IMR-90 (cell line): Measurements from ENCODE around the gene KIF16B. TPM values are rescaled to one million over a fixed set of nuclear protein-coding genes. Genes with fewer than 3 reads are reported as not detected.

Experiments used
- ATAC-seq: fragments of 200-7000 bp; cut with Tn5 transposase; 2 replicates; pipeline ENCODE4 v1.9.1; 2020; ENCODE audit warnings: low read depth, mild to moderate bottlenecking, moderate library complexity
- BruUV-seq: library from RNA; stranded (reverse); fragments of 400-500 nt; replicated peaks from 2 replicates; lab custom pipeline; 2021; lab: Mats Ljungman, UMichigan
- CTCF ChIA-PET: fragments of 300-600 bp; formaldehyde crosslinking; extraction: SDS; loops from one replicate; lab custom pipeline; 2021; ENCODE audit warnings: antibody characterized with exemption; lab: Yijun Ruan, JAX
- POLR2A ChIA-PET: fragments of 300-600 bp; sonication (Branson Sonifier 250); formaldehyde crosslinking; loops from one replicate; lab custom pipeline; 2022; ENCODE audit warnings: antibody characterized with exemption; ENCODE audit not compliant: unreplicated experiment; lab: Charles Lee
- DNase-seq: peaks from one replicate; pipeline ENCODE4 v3.0.0; 2013
- H2AFZ ChIP-seq: replicated peaks from 2 replicates; pipeline ENCODE3; 2013; ENCODE audit warnings: low read length, mild to moderate bottlenecking; ENCODE audit not compliant: poor library complexity
- H2AK5ac ChIP-seq: 2 replicates; pipeline ENCODE4 v1.6.1; 2013; ENCODE audit warnings: low read depth, low read length, inconsistent platforms
- H2AK9ac ChIP-seq: replicated peaks from 2 replicates; pipeline ENCODE3; 2013; ENCODE audit warnings: mild to moderate bottlenecking, low read depth, low read length, moderate library complexity; ENCODE audit not compliant: poor library complexity
- H2BK120ac ChIP-seq: 2 replicates; pipeline ENCODE4 v1.6.1; 2013; ENCODE audit warnings: low read depth, low read length, inconsistent platforms
- H2BK15ac ChIP-seq: 3 replicates; pipeline ENCODE4 v1.6.1; 2013; ENCODE audit warnings: low read depth, low read length, inconsistent platforms
- H2BK20ac ChIP-seq: 2 replicates; pipeline ENCODE4 v1.6.1; 2013; ENCODE audit warnings: low read depth, mild to moderate bottlenecking, inconsistent platforms, low read length, moderate library complexity
- H2BK5ac ChIP-seq: 2 replicates; pipeline ENCODE4 v1.6.1; 2013; ENCODE audit warnings: mild to moderate bottlenecking, low read depth, low read length, inconsistent platforms; ENCODE audit not compliant: poor library complexity, severe bottlenecking
- H3K14ac ChIP-seq: replicated peaks from 2 replicates; pipeline ENCODE4 v1.6.1; 2013; ENCODE audit warnings: low read depth, low read length, inconsistent platforms
- H3K18ac ChIP-seq: 2 replicates; pipeline ENCODE4 v1.6.1; 2013; ENCODE audit warnings: low read depth, low read length, control low read depth
- H3K23ac ChIP-seq: 2 replicates; pipeline ENCODE4 v1.6.1; 2013; ENCODE audit warnings: low read depth, low read length, inconsistent platforms
- H3K27ac ChIP-seq: 2 replicates; pipeline ENCODE4 v1.5.1; 2013; ENCODE audit warnings: mild to moderate bottlenecking, control low read depth, low read length; ENCODE audit not compliant: insufficient read depth
- H3K27me3 ChIP-seq: 2 replicates; pipeline ENCODE4 v1.6.1; 2013; ENCODE audit warnings: low read length; ENCODE audit not compliant: control insufficient read depth, insufficient read depth
- H3K36me3 ChIP-seq: 2 replicates; pipeline ENCODE4 v1.6.1; 2013; ENCODE audit warnings: low read length, mixed read lengths; ENCODE audit not compliant: control insufficient read depth, insufficient read depth
- H3K4ac ChIP-seq: 2 replicates; pipeline ENCODE4 v1.6.1; 2013; ENCODE audit warnings: low read depth, low read length, inconsistent platforms
- H3K4me1 ChIP-seq: 2 replicates; pipeline ENCODE4 v1.6.1; 2013; ENCODE audit warnings: low read length, mixed read lengths; ENCODE audit not compliant: control insufficient read depth, insufficient read depth
- H3K4me2 ChIP-seq: 2 replicates; pipeline ENCODE4 v1.6.1; 2013; ENCODE audit warnings: low read depth, mild to moderate bottlenecking, control low read depth, low read length, moderate library complexity
- H3K4me3 ChIP-seq: 2 replicates; pipeline ENCODE4 v1.5.1; 2013; ENCODE audit warnings: low read depth, mild to moderate bottlenecking, control low read depth, low read length, moderate library complexity; ENCODE audit not compliant: insufficient read depth
- H3K56ac ChIP-seq: 2 replicates; pipeline ENCODE4 v1.6.1; 2013; ENCODE audit warnings: low read length, inconsistent platforms; ENCODE audit not compliant: insufficient read depth; ENCODE audit errors: extremely low read depth
- H3K79me1 ChIP-seq, 2 experiments: 2 replicates each; pipeline ENCODE4 v1.6.1; 2013; ENCODE audit warnings: low read length in 2 of 2, inconsistent platforms in 1 of 2, low read depth in 1 of 2
- H3K9ac ChIP-seq: 2 replicates; pipeline ENCODE4 v1.6.1; 2013; ENCODE audit warnings: low read depth, low read length, control low read depth
- H3K9me1 ChIP-seq: 2 replicates; pipeline ENCODE4 v1.6.1; 2013; ENCODE audit warnings: low read length, inconsistent platforms; ENCODE audit not compliant: insufficient read depth
- H3K9me3 ChIP-seq: 2 replicates; pipeline ENCODE4 v1.6.1; 2013; ENCODE audit warnings: low read length; ENCODE audit not compliant: control insufficient read depth, insufficient read depth
- H4K20me1 ChIP-seq: 2 replicates; pipeline ENCODE4 v1.6.1; 2013; ENCODE audit warnings: low read length, inconsistent platforms; ENCODE audit not compliant: insufficient read depth
- H4K5ac ChIP-seq: 2 replicates; pipeline ENCODE4 v1.6.1; 2013; ENCODE audit warnings: mild to moderate bottlenecking, low read depth, low read length, control low read depth
- H4K8ac ChIP-seq, 2 experiments: 2 replicates each; pipeline ENCODE4 v1.6.1; 2013; ENCODE audit warnings: low read depth in 2 of 2, low read length in 2 of 2, control low read depth in 1 of 2, inconsistent platforms in 1 of 2
- H4K91ac ChIP-seq: 2 replicates; pipeline ENCODE4 v1.6.1; 2013; ENCODE audit warnings: low read depth, low read length, inconsistent platforms; ENCODE audit not compliant: insufficient read depth
- POLR2A ChIP-seq: IDR thresholded peaks from 2 replicates; pipeline ENCODE4 v1.6.1; 2012; ENCODE audit warnings: mild to moderate bottlenecking, low read depth, low read length
- WGBS, 2 experiments: methylation state at CpG; one replicate each; pipeline versions ENCODE4 v1.1.5 to v1.1.7; 2013; ENCODE audit warnings: missing lambda C conversion rate in 2 of 2; ENCODE audit not compliant: insufficient read length in 1 of 2; ENCODE audit errors: extremely low coverage in 2 of 2; 5-methylcytosine and 5-hydroxymethylcytosine counted together
- dilution Hi-C: fragments of 300-500 bp; cut with HindIII; formaldehyde crosslinking; loops from one replicate; pipeline ENCODE4 v1.14.3; 2018; ENCODE audit warnings: low sequenced_read_pairs; ENCODE audit not compliant: unreplicated experiment
- in situ Hi-C: fragments of 300-500 bp; cut with MboI; formaldehyde crosslinking; loops from 3 replicates; pipeline ENCODE4 v1.14.3; 2019; ENCODE audit warnings: low sequenced_read_pairs, inconsistent platforms, mixed read lengths
- intact Hi-C: fragments of 100-400 bp; cut with micrococcal nuclease; formaldehyde crosslinking; loops from 2 replicates; pipeline ENCODE4 v1.10.0; 2022
- polyA plus RNA-seq, 3 experiments: library from polyadenylated mRNA; depleted of rRNA; stranded (reverse); fragments of >200 nt; gene quantifications; 2 replicates each; pipeline ENCODE4 v1.2.3, GENCODE V29; 2012; ENCODE audit warnings: low replicate concordance in 1 of 3
- total RNA-seq: library from RNA; depleted of rRNA; stranded (reverse); fragments of >200 nt; gene quantifications from 2 replicates; pipeline ENCODE4 v1.2.3, GENCODE V29; 2012

The KIF16B gene
- total and polyA plus RNA-seq, 2 of the 4 experiments (the other 2 are of a cell fraction): 4.7 to 10.0 TPM

GRCh38 chr20:16542477-16542876, 30.8 kb downstream of the KIF16B start:
- CTCF ChIA-PET: no interaction called here
- Histone ChIP-seq H3K36me3 (no peaks in the 10 kb centered on the region), H3K23ac (no peak overlapping the region), H3K4me1 (peaks cover 6% of the 10 kb centered on the region; the same call in 1 of the 2 replicates), H3K4ac (no peak overlapping the region), H3K79me1 (peaks cover 3 to 18% of the 10 kb centered on the region in 2 experiments; a peak in 3 of 4 replicates), H3K4me3 (no peak overlapping the region), H3K18ac (no peak overlapping the region), H2BK15ac (no peak overlapping the region), H3K27ac (no peak overlapping the region), H4K8ac (no peak overlapping the region), H3K9ac (no peak overlapping the region), H2BK120ac (no peak overlapping the region), H4K91ac (no peak overlapping the region), H2AK5ac (no peak overlapping the region; the same call in 1 of the 2 replicates), H4K20me1 (no peaks in the 10 kb centered on the region), H4K5ac (no peak overlapping the region), H3K56ac (no peak overlapping the region), H3K4me2 (no peak overlapping the region), H3K9me3 (no peaks in the 10 kb centered on the region), H2BK5ac (no peak overlapping the region), H3K9me1 (peaks cover 10% of the 10 kb centered on the region; the same call in 1 of the 2 replicates), H3K14ac (no peak overlapping the region), H2AFZ (no peak overlapping the region), H3K27me3 (no peaks in the 10 kb centered on the region), H2AK9ac (no peak overlapping the region), H2BK20ac (no peak overlapping the region)
- dilution Hi-C loops (no loop called here), intact Hi-C loops (no loop called here), in situ Hi-C loops (no loop called here)
- DNase-seq (no peak), ATAC-seq (no peak)
- 33% methylated on average over 1 of the region's 4 CpGs; no CpG with 5 or more reads in 1 of the 2 experiments for WGBS, 2 experiments
- POLR2A ChIA-PET: no interaction called here
- BruUV-seq: no TSS peak
- TF ChIP-seq POLR2A: no peak
